HL-60 (cell line): ENCODE data around the gene CACNA1I.

Experiments used
- POLR2AphosphoS5 ChIP-seq: IDR thresholded peaks from 2 replicates; pipeline ENCODE4 v1.6.1; 2012; ENCODE audit warnings: low read depth
- TF ChIP-seq, protein P1 (sequence below): IDR thresholded peaks from one replicate; pipeline ENCODE4 v1.5.1; 2011; ENCODE audit warnings: low read length, control low read depth, inconsistent platforms; ENCODE audit not compliant: insufficient read depth
- TF ChIP-seq, protein P2 (sequence below): IDR thresholded peaks from 2 replicates; pipeline ENCODE4 v1.6.1; 2012; ENCODE audit warnings: low read depth; ENCODE audit not compliant: insufficient replicate concordance

GRCh38 chr22:39717099-39717498 is 146.5 kb downstream of the CACNA1I start:
- TF ChIP-seq, protein P1, sequence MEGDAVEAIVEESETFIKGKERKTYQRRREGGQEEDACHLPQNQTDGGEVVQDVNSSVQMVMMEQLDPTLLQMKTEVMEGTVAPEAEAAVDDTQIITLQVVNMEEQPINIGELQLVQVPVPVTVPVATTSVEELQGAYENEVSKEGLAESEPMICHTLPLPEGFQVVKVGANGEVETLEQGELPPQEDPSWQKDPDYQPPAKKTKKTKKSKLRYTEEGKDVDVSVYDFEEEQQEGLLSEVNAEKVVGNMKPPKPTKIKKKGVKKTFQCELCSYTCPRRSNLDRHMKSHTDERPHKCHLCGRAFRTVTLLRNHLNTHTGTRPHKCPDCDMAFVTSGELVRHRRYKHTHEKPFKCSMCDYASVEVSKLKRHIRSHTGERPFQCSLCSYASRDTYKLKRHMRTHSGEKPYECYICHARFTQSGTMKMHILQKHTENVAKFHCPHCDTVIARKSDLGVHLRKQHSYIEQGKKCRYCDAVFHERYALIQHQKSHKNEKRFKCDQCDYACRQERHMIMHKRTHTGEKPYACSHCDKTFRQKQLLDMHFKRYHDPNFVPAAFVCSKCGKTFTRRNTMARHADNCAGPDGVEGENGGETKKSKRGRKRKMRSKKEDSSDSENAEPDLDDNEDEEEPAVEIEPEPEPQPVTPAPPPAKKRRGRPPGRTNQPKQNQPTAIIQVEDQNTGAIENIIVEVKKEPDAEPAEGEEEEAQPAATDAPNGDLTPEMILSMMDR = no peak
- TF ChIP-seq, protein P2, sequence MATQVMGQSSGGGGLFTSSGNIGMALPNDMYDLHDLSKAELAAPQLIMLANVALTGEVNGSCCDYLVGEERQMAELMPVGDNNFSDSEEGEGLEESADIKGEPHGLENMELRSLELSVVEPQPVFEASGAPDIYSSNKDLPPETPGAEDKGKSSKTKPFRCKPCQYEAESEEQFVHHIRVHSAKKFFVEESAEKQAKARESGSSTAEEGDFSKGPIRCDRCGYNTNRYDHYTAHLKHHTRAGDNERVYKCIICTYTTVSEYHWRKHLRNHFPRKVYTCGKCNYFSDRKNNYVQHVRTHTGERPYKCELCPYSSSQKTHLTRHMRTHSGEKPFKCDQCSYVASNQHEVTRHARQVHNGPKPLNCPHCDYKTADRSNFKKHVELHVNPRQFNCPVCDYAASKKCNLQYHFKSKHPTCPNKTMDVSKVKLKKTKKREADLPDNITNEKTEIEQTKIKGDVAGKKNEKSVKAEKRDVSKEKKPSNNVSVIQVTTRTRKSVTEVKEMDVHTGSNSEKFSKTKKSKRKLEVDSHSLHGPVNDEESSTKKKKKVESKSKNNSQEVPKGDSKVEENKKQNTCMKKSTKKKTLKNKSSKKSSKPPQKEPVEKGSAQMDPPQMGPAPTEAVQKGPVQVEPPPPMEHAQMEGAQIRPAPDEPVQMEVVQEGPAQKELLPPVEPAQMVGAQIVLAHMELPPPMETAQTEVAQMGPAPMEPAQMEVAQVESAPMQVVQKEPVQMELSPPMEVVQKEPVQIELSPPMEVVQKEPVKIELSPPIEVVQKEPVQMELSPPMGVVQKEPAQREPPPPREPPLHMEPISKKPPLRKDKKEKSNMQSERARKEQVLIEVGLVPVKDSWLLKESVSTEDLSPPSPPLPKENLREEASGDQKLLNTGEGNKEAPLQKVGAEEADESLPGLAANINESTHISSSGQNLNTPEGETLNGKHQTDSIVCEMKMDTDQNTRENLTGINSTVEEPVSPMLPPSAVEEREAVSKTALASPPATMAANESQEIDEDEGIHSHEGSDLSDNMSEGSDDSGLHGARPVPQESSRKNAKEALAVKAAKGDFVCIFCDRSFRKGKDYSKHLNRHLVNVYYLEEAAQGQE = no peak
- TF ChIP-seq POLR2AphosphoS5 = no peak
